Stimulated activated CD4-positive, alpha-beta T cell treated with anti-CD3 and anti-CD28 coated beads, Interleukin-1b, Interleukin-23, amount 100 ng/mL, for 4 hours (primary cell): Measurements from ENCODE around the gene PDIA5.

Experiments used
- DNase-seq, 2 donors: peaks; one replicate each; pipeline ENCODE4 v3.0.0-alpha.2; 2020; ENCODE audit warnings: low read depth in 2 of 2

The PDIA5 gene

DNA sequence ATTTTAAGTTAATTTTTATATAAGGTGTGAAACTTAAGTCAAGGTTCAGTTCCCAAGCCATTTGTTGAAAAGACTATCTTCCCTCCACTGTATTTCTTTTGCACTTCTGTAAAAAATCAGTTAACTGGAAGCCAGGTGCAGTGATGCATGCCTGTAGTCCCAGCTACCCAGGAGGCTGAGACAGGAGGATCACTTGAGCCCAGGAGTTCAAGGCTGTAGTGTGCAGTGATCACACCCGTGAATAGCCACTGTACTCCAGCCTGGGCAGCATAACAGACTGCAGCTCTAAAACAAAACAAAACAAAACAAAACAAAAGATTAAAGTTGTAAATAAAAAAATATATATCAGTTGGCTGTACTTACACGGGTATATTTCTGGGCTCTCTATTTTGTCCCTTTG lies 101.8 kb downstream of the PDIA5 start:
- no peak for DNase-seq

DNA sequence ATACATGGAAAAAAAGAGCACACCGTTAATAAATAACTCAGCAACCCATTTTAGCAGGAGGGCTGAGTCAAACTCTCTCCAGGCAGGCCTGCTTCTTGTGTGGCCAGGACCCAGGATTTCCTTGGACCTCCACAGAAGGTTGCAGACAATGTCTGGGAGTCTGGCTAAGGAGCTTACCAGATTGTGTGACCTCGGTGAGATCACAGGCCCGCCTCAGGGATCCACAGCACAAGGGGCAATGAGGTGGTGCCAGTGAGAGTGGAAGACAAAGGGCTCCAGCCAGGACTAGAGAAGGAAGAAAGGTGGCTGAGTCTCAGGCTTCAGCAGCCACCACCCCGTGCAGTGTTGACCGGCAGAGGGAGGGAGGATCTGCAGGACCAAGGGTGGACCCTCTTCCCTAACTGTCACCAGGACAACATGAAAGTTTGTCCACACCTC lies 102.7 kb downstream of the PDIA5 start:
- DNase-seq, result no peak

DNA sequence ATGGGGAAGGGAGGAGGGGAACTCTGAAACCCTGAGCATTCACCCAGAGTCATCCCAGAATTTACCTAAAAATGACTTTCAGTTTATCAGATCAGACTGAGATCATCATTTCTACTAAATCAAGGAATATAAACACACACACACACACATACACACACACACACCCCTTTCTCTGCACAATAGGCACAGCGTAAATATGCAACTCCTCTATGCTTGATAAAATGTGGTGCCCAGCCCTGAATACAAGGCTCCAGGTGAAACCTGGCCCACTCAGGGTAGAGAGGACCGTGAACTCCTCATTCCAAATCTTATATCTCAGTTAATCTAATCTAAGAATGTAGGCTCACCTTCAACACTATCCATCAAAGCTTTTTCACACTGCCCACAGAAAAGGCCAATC lies 103.1 kb downstream of the PDIA5 start:
- no peak for DNase-seq

DNA sequence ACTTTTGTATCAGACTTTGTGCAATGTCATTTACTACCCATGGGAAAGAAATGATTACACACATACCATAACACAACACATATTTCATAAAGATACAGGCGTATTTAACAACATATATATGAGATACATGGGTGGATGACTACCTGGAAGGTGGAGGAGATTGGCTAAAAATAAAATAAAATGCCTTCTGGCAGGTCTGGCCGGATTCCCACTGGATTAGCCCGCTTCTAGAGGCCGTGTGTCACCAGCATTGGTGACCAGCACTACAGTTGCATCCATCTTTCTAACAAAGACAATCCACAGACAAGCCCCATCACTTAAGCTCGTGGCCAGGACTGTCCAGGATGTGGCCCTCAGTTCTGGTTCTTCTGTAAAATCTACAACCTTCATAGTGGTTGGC lies 114.0 kb downstream of the PDIA5 start:
- no peak for DNase-seq

DNA sequence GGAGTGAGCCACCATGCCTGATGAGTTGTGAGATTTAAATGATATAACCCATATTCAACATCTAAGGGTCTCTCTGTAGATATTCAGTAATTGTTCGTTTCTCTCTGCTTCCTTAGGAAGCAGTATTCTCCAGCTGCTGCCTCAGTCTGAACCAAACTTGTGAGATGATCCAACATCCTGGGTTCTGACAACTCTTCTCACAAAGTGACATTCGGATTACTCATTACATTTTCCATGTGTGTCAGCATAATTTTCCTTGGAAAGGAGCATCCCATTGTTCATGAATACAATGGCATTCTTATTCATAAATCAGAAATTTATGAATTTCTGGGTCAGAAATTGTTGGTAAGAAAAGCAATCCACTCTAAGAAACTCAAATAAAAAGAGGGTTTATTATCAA lies 119.9 kb downstream of the PDIA5 start:
- no peak for DNase-seq

DNA sequence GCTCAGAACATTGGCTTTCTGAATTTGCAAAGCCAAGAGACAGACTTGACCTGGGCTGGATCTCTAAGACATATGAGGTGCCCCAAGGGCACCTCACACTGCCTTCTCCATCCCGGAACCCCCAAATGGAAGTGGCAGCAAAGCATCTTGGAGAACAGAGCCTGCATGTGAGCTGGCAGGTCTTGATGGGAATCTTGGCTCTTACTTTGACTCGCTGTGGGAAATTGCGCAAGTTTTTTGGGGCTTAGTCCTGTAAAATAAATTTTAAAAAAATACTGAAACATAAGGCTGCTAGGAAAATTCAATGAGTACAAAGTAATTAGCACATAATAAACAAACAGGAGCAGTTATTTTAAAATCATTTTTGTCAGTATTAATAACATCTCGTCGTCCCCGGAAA lies 121.2 kb downstream of the PDIA5 start:
- no peak for DNase-seq

DNA sequence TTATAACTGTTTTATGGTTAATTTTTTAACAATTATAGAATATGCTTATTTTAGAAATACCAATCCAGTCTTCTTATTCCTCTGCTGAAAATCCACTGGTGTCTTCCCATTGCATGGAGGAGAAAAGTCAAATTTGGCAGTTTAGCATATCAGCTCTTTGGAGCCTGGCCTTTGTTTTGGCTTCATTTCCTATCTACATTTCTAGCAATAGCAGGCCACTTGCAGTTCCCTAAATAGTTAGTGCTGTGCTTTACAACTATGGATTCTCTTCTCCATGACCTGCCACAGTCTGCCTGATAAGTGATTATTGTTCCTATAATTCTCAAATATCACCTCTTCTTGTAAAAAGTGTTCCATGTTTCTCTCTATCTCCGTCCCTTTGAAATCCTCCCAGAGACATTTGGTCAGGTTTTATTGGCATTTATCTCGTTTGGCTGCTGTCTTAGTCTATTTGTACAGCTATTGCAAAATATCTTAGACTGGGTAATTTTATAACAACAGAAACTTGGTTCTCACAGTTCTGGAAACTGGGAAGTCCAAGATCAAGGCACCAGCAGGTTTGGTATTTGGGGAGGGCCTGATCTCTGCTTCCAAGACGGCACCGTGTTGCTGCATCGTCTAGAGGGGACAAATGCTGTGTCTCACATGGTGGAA lies 126.8 kb downstream of the PDIA5 start:
- DNase-seq, result no peak

DNA sequence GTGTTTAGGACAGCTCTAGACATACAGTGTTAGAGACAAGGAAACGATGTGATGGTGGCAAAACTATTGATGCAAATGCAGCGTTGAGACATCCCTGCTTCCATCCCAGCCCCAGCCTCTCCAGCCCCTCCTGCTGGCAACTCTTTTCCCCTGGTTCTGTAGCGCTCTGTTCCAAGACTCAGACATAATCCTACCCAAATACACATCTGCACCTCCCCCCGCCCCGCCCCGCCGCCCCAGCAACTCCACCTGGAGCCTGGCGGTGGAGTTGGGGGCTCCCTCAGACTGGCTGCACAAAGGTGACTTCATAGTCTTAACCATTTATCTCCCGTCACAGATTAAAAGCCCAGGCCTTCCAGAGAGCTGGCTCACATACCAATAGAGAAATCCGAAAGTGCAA lies 127.7 kb downstream of the PDIA5 start:
- DNase-seq, result no peak

DNA sequence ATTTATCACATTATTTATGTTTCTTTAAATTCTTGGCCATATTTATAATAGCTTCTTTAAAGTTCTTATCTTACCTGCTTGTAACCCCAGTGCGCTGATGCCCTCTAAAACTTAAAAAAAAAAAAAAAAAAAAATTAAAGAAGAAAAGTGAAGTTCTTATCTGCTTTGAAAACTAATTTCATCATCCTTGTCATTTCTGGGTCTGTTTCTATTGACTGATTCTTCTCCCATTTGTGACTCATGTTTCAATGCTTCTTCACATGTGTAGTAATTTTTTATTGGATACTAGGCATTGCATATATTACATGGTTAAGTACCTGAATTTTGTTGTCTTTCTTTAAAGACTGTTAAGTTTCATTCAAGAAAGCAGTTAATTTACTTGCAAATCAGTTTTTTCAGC lies 131.5 kb downstream of the PDIA5 start:
- no peak for DNase-seq

DNA sequence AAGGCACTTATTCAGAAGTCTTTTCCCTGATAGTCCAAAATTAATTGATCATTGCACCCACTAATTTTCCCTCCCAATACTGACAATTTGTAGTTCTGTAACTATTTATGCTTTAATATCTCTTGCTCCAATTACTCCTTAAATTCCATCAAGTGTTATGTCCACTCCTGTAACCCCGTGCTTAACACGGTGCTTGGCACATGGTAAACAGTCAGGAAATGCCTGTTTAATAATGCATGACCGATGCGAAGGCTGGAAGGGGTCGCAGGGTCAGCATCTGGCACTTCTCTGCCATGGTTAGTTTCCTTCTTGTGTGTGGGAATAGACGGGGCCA lies 134.4 kb downstream of the PDIA5 start:
- DNase-seq, result no peak

DNA sequence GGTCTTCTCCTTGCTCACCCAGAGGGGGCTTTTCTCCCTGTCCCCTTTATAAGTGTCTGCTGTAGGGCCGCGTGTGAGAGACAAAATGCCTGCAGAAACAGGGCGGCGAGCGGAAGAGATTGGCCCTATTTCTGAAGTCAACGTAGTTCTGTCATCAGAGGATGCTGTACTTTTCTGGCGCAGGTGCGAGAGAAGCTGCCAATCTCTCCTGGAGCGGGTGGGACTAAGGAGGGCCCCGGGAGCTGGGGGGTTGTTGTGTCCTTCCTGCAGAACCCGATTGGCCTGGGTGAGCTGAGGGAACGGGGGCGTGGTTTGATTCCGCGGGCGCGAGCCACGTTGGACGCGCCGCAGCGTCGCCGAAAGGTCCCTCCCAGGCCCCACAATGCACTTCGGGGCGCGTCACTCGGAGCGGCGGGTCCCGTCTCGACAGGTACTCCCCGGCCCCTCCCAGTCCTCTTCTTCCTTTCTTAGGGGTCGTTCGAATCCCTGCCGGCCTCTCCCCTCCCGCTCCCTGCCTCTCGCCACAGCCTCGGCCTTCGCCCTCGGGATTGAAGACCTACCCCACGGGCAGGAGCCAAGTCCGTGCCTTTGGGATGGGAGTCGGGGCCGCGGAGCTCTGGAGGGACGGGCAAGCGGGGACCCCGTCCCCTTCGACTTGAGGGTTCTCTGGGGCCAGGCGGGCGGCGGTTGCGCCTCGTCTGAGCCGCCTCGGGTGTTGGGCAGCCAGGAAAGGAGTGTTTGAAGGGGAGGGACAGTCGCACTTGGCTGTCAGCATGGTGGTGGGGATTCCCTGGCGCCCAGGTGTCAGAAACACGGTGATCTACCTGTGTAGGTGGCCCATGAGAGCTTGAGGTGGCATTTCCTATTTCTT lies 135.0 kb downstream of the PDIA5 start, which contains the start of gene SEC22A:
Gene SEC22A, plus strand, starts transcription at position 387 of the 871 bp plus-strand sequence. CDS start 7,275 bp downstream, outside the sequence.
- DNase-seq, result peak; percentile 86 to 91

DNA sequence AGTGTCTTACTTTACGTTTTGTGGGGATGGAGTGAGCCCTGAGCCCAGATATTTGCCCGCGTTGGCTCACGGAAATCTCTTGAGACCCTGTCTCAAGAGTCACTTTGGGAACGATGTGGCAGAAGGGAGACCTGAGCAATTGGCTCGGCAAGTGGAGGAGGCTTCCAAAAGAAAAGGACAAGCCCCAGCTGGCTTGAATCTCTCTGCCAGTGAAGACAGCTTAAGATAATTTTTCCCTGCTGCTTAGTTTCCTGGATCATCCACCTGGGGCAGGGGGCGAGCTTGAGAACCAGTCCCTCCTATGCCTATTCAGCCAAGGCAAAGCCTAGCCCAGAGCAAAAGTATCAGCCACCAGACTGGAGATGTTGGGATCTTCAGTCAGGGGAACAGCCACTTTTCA lies 135.6 kb downstream of the PDIA5 start:
- no peak for DNase-seq
